PFSK-1 (cell line): Measurements from ENCODE around the gene ZC3H12A.

Experiments
- POLR2AphosphoS5 ChIP-seq: IDR thresholded peaks from 2 replicates; pipeline ENCODE4 v1.6.1; 2012; ENCODE audit warnings: low read depth, mild to moderate bottlenecking, control low read depth, low read length, moderate library complexity
- SIN3A ChIP-seq: IDR thresholded peaks from 2 replicates; pipeline ENCODE4 v1.6.1; 2012; ENCODE audit warnings: mild to moderate bottlenecking, low read length, moderate library complexity, borderline replicate concordance; ENCODE audit not compliant: insufficient read depth
- TF ChIP-seq, protein P1 (sequence below), 2 experiments: IDR thresholded peaks; 2 replicates each; pipeline versions ENCODE4 v1.6.1 to v1.8.0; 2011 to 2012; ENCODE audit warnings: low read depth in 2 of 2, low read length in 2 of 2, control low read depth in 1 of 2, inconsistent platforms in 1 of 2, mild to moderate bottlenecking in 1 of 2, moderate library complexity in 1 of 2; ENCODE audit not compliant: insufficient read depth in 1 of 2

DNA sequence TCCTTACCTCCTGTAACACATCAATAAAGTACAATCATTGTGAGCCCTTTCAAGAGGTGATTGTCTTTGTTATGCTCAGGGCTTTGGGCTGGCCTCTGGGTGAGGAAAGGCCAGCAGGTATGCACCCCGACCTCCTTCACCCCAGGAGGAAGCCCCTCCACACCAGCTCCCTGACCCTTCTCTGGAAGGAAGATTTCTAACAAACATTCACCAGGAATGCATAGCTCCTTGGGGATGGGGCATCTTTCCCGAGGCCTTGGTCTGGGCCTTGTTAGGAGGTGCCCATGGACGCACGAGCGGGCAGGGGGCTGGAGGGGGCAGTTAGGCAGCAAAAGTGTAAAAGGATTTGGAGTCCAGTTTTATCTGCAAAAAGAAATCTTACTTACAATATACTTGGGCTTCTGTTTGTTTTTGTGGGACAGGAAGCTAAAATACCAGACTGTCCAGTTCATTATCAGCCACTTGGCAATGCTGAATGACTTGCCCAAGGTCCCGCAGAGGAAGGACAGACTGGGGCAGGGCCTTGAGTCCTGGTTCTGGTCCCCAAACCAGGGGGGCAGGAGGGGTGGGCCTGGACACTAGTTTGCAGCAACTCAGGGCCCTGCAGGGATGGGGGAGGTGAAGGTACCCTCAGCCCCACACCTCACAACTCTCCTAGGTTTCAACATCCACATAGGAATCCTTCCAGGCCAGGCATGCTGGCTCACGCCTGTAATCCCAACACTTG, 10.1 kb downstream of the ZC3H12A start:
- TF ChIP-seq POLR2AphosphoS5: no peak
- TF ChIP-seq, protein P1, sequence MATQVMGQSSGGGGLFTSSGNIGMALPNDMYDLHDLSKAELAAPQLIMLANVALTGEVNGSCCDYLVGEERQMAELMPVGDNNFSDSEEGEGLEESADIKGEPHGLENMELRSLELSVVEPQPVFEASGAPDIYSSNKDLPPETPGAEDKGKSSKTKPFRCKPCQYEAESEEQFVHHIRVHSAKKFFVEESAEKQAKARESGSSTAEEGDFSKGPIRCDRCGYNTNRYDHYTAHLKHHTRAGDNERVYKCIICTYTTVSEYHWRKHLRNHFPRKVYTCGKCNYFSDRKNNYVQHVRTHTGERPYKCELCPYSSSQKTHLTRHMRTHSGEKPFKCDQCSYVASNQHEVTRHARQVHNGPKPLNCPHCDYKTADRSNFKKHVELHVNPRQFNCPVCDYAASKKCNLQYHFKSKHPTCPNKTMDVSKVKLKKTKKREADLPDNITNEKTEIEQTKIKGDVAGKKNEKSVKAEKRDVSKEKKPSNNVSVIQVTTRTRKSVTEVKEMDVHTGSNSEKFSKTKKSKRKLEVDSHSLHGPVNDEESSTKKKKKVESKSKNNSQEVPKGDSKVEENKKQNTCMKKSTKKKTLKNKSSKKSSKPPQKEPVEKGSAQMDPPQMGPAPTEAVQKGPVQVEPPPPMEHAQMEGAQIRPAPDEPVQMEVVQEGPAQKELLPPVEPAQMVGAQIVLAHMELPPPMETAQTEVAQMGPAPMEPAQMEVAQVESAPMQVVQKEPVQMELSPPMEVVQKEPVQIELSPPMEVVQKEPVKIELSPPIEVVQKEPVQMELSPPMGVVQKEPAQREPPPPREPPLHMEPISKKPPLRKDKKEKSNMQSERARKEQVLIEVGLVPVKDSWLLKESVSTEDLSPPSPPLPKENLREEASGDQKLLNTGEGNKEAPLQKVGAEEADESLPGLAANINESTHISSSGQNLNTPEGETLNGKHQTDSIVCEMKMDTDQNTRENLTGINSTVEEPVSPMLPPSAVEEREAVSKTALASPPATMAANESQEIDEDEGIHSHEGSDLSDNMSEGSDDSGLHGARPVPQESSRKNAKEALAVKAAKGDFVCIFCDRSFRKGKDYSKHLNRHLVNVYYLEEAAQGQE (IDR thresholded peaks at IDR 0.05; ENCODE audit: insufficient read depth in 1 of 2, low read depth in 2 of 2, low read length in 2 of 2): no peak
- no peak for TF ChIP-seq SIN3A
